ENCODE results near the gene CIPC. TPM values are rescaled to one million over a fixed set of nuclear protein-coding genes. Genes with fewer than 3 reads are reported as not detected.

CIPC gene
- polyA plus RNA-seq, 1 donor from 2014 or later = 36.7 TPM

DNA sequence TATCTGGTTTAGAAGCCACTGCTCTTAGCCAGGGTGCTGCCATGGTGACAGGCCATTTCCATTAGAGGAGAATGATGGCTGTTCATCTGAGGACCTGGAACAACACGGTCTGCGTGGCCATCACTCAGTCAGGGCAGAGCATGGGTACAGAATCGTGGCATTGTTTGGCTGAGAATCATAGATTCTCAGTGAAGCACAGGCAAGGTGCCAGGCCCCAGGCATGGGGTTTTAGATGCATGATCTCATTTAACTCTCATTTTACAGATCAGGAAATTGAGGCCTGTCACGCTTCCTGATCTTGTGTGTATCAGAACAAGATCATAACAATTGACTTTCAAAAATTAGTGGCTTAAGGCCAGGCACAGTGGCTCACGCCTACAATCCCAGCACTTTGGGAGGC, 42.8 kb upstream of the CIPC start:
- Histone ChIP-seq H3K9ac (ENCODE audit: low read length) (no peak overlapping the region), H3F3A (ENCODE audit: insufficient read depth, low read length, poor library complexity, severe bottlenecking) (no peaks in the 10 kb centered on the region), H3K79me2 (replicated peaks; ENCODE audit: insufficient read depth, low read length) (no peaks in the 10 kb centered on the region), H3K27ac (ENCODE audit: low read length) (no peak overlapping the region), H3K9me3 (ENCODE audit: low read length) (no peaks in the 10 kb centered on the region), H3K27me3 (ENCODE audit: insufficient read depth, low read depth, low read length) (no peaks in the 10 kb centered on the region), H3K36me3 (ENCODE audit: insufficient read depth, low read length) (no peaks in the 10 kb centered on the region), H3K4me2 (ENCODE audit: low read length) (no peak overlapping the region), H2AFZ (ENCODE audit: low read depth, low read length) (no peak overlapping the region), H3K9me2 (ENCODE audit: insufficient read depth, low read length) (no peaks in the 10 kb centered on the region), H3K4me3 (ENCODE audit: low read length) (no peak overlapping the region), H4K20me1 (ENCODE audit: insufficient read depth) (no peaks in the 10 kb centered on the region)
- TF ChIP-seq POLR2AphosphoS5 (IDR thresholded peaks at IDR 0.05) (no peak), SMC3 (conservative IDR thresholded peaks at IDR 0.05; ENCODE audit: poor library complexity) (no peak), RAD21 (conservative IDR thresholded peaks at IDR 0.05) (no peak), TAF1 (IDR thresholded peaks at IDR 0.05; ENCODE audit: low read depth) (no peak), REST (IDR thresholded peaks at IDR 0.05; ENCODE audit: borderline replicate concordance) (no peak), MXI1 (conservative IDR thresholded peaks at IDR 0.05; ENCODE audit: poor library complexity, severe bottlenecking) (no peak)

DNA sequence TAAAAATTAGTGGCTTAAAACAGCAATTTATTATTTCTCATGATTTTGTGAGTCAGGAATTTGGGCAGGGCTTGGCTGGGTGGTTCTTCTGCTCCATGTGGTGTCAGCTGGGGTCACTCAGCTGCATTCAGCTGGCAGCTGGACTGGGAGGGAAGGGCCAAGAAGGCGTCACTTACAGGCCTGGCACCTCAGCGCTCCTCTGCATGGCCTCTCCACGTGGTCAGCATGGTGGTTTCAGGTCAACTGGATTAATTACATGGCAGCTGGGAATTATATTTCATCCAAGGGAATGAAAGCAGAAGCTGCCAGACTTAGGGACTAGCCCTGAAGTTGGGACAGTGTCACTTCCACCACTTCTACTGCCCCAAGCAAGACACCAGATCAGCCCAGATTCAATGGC, 42.1 kb upstream of the CIPC start:
- no peaks in the 10 kb centered on the region for H4K20me1 ChIP-seq (ENCODE audit: insufficient read depth)
- H3K79me2 ChIP-seq (replicated peaks; ENCODE audit: insufficient read depth, low read length) = no peaks in the 10 kb centered on the region
- no peak overlapping the region for H2AFZ ChIP-seq (ENCODE audit: low read depth, low read length)
- H3K9ac ChIP-seq (ENCODE audit: low read length) = no peak overlapping the region
- no peak for TF ChIP-seq TAF1 (IDR thresholded peaks at IDR 0.05; ENCODE audit: low read depth)
- no peak for TF ChIP-seq MXI1 (conservative IDR thresholded peaks at IDR 0.05; ENCODE audit: poor library complexity, severe bottlenecking)
- TF ChIP-seq EZH2 (IDR thresholded peaks at IDR 0.05; ENCODE audit: borderline replicate concordance, insufficient read depth, low read length, poor library complexity, severe bottlenecking) = no peak
- TF ChIP-seq EP300 (conservative IDR thresholded peaks at IDR 0.05; ENCODE audit: poor library complexity, severe bottlenecking) = no peak
- no peak for TF ChIP-seq REST (IDR thresholded peaks at IDR 0.05; ENCODE audit: borderline replicate concordance)
- no peak for TF ChIP-seq RAD21 (conservative IDR thresholded peaks at IDR 0.05)
- TF ChIP-seq SMC3 (conservative IDR thresholded peaks at IDR 0.05; ENCODE audit: poor library complexity) = no peak
- no peak for TF ChIP-seq POLR2AphosphoS5 (IDR thresholded peaks at IDR 0.05)
- TF ChIP-seq CTCF (IDR thresholded peaks at IDR 0.05; ENCODE audit: poor library complexity, severe bottlenecking) = no peak
- no peak overlapping the region for H3K4me2 ChIP-seq (ENCODE audit: low read length)
- H3K9me2 ChIP-seq (ENCODE audit: insufficient read depth, low read length) = no peaks in the 10 kb centered on the region
- no peak overlapping the region for H3K4me3 ChIP-seq (ENCODE audit: low read length)
- no peaks in the 10 kb centered on the region for H3K9me3 ChIP-seq (ENCODE audit: low read length)
- H3K36me3 ChIP-seq (ENCODE audit: insufficient read depth, low read length) = no peaks in the 10 kb centered on the region
- H3K27ac ChIP-seq (ENCODE audit: low read length) = no peak overlapping the region
- no peaks in the 10 kb centered on the region for H3K27me3 ChIP-seq (ENCODE audit: insufficient read depth, low read depth, low read length)
- no peaks in the 10 kb centered on the region for H3F3A ChIP-seq (ENCODE audit: insufficient read depth, low read length, poor library complexity, severe bottlenecking)

Data from neural cell (in vitro differentiated cells).